Embryonic facial prominence (tissue), 1 donor: ENCODE measurements around the gene NUP43.
A peak's percentile ranks its signal among the peaks of the same experiment; 100 is the strongest.
"Not testable (repeated sequence)": the region's sequence is repeated elsewhere in the genome, so short reads cannot be mapped to it uniquely, and the experiment has no call there.

Experiments
- DNase-seq: peaks from one replicate; pipeline ENCODE4 v3.0.0-alpha.2; 2016; ENCODE audit errors: extremely low spot score

The NUP43 gene

DNA sequence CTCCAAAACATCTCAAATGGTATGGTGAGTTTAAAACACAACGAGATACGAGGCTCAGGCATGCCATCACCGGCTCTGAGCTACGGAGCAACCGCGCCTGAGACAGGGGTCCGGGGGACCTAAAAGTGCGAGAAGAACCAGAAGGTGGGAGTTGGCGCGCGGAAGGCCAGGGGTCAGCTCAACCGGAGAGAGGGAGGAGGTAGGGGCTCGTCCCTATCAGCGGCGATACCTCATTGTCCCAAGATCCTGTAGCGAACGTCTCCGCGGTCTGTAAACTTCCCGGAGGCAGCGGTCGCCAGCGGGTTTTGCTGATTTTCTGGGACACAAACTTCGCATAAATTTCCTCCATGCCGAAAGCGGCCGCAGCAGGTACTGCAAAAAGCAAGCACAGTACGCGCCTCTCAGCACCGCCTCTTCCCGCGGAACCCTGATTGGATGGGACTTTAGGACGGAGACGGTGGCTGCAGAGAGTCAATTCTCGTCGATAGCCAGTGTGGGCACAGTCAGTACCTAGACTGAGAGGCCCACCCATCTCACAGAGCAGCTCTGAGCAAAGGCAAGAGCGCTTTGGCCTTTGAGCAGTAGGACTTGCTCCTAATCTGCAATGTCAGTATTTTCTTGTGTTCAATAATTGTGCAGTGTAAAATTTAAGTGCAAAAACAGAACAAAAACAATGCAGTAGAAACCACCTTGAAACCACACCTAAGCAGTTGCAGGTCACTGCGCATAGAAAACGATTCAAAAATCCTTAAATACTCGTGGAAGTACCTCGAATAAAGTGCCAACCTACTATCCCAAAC lies at the start of gene NUP43:
Gene NUP43 (minus strand): TSS at position 383 of the 800 bp plus-strand sequence. CDS start 34 bp downstream, at position 349.
- DNase-seq: peak; percentile 89

DNA sequence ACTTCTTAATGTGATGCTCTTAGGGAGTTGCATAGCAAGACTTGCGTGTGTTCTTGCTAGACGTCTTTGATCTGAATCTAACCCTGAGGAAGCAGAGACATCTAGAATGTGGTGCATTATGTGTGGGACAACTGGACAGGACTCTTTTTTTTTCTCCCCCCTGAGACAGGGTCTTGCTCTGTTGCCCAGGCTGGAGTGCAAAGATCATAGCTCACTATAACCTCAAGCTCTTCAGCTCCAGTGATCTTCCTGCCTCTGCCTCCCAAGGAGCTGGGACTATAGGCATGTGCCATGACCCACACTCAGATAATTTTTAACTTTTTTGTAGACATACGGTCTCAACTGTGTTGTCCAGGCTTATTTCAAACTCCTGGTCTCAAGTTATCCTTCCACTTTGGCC lies 37.2 kb upstream of the NUP43 start:
- DNase-seq: no peak

DNA sequence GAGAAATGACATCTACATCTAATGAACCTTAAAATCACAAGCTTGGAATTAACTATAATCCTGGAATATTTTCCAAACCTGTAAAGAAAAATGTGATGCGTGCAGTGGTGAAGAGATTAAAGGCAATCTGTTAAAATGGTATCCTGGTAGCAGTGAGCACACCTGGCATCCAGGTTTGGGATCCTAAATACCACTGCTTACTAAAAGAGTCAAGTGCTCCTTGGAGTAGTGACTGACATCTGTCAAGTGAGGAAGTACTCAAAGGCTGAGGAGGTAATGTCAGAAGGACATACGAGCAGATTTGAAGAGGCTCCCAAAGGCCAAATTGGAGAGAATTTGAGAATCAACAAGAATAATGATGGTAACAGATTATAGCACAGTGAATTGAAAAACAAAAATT lies 36.0 kb upstream of the NUP43 start:
- DNase-seq: no peak

DNA sequence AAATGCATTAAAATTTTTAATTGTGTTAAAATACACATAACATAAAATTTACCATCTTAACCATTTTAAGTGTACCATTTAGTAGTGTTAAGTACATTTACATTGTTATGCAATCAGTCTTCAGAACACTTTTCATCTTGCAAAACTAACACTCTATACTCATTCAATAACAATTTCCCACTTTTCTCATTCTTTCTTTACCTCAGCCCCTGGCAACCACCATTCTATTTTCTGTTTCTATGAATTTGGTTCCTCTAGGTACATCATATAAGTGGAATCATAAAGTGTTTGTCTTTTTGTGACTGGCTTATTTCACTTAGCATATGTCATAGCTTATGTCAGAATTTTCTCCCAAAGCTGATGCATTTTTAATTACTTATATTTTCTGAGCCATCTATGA lies 35.4 kb upstream of the NUP43 start:
- no peak for DNase-seq

DNA sequence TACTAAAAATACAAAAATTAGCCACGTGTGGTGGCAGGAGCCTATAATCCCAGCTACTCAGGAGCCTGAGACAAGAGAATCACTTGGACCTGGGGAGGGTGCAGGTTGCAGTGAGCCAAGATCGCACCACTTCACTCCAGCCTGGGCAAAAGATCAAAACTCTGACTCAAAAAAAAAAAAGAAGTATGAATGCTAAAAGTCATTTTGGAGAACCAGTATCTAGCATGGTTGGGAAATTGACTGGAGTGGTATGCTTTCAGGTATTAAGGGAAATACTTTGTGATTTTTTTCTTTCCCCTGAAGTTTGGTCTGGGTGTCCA lies 33.3 kb upstream of the NUP43 start:
- DNase-seq: no peak

DNA sequence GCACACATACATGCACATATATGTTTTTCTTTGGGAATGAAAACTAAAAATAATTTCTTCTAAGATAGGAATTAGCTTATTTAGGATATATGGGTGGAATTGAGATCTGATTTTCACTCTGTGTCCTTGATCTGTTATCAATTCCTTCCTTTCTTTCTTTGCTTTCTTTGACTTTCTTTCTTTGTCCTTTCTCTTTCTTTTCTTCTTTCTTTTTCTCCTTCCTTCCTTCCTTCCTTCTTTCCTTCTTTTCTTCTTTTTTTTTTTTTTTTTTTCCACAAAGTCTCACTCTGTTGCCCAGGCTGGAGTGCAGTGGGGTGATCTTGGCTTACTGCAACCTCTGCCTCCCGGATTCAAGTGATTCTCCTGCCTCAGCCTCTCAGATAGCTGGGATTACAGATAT lies 31.3 kb upstream of the NUP43 start:
- DNase-seq: no peak

- DNase-seq: no peak
Observed at GRCh38 chr6:149771925-149772324, 25.6 kb upstream of the NUP43 start.

DNA sequence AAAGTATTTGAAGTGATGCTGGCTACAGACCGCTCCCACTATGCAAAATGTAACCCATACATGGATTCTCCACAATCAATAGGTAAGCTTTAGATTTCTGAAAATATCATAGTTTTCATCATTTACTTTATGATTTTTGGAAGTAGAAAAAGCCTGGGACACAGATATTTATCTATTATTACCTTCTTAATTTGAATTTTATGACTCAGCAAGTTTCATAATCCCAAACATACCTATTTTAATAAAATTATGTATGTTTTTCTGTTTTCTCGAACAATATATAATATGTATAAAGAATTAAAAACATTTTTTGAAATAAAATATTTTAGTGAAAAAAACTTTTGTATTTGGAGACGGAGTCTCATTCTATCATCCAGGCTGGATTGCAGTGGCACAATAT lies 24.9 kb upstream of the NUP43 start:
- no peak for DNase-seq

- DNase-seq: no peak
Observed at GRCh38 chr6:149769676-149770075, 23.3 kb upstream of the NUP43 start.

- DNase-seq: no peak
Observed at GRCh38 chr6:149766156-149766769, 19.9 kb upstream of the NUP43 start.

- DNase-seq: no peak
Observed at GRCh38 chr6:149763866-149764265, 17.5 kb upstream of the NUP43 start.

DNA sequence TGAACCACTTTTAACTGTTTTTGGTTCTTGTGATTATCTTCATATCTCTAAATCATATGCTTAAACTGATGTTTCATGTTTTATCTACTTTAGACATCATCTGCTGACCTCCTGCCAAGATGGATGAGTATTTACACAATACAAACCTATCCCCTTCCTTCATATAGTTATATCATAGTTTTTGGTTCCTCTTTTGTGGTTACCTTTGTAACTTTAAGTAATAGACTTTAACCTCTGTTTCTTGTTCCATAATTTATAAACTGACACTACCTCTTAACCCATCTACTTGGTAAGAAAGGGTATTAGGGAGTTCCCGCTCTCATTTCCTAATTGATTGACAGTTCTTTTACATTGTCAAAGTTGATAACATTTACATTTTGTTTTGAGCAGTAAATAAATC lies 15.1 kb upstream of the NUP43 start:
- no peak for DNase-seq

DNA sequence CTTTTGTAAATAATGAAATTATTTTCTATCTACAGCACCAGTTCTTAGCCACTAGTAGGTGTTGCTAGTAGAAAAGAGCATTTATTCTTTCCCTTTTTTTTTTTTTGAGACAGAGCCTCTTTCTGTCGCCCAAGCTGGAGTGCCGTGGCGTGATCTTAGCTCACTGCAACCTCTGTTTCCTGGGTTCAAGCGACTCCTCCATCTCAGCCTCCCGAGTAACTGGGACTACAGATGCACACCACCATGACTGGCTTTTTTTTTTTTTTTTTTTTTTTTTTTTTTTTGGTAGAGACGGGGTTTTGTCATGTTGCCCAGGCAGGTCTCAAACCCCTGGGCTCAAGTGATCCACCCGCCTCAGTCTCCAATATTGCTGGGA lies 9.9 kb upstream of the NUP43 start:
- no peak for DNase-seq

DNA sequence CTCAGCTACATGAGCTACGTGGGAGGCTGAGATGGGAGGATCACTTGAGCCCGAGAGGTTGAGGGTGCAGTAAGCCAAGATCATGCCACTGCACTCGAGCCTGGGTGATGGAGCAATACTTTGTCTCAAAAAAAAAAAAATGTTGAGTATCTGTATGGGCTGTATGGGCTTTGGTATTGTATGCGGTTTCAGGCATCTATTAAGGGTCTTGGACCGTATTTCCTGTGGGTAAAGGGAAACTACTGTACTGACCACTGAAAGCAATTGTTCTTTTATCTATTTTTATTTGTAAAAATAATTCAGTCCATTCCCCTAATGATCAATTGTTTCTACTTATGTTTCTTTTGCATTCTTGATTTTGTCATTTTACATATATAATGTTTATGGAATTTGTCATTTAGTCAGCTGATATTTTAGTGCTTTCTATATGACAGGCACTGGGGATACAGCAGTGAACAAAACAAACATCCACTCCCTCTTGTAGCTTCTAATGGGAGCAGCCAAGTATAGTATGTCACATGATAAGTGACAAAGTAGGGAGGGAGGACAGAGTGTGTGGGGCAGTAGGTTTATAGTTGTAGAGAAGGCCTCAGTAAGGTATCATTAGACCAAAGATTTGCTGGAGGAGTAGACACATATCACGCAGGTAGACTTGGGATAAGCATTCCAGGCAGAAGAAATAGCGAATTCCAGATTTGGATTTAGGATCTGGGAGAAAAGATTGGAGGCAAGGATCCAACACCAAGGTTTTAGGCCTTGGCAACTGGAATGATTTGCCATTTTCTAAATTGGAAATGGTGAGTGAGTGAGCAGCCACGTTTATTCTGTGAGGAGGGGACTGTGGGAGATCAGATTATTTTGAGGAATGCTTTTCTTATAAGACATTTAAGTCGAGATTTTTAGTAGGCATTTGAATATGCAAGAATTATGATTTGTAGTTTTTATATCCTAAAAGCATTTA lies 9.3 kb upstream of the NUP43 start:
- no peak for DNase-seq

DNA sequence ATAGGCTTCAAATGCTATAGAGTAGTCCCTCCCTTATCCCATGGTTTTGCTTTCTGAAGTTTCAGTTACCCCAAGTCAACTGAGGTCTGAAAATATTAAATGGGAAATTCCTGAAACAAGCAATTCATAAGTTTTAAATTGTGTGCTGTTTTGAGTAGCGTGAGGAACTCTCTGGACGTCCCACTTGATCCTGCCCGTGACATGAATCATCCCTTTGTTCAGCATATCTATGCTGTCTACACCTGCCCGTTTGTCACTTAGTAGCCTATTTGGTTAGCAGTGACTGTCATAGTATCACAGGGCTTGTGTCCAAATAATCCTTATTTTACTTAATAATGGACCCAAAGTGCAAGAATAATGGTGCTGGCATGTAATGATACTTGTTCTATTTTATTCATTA lies 8.2 kb upstream of the NUP43 start:
- DNase-seq: no peak

DNA sequence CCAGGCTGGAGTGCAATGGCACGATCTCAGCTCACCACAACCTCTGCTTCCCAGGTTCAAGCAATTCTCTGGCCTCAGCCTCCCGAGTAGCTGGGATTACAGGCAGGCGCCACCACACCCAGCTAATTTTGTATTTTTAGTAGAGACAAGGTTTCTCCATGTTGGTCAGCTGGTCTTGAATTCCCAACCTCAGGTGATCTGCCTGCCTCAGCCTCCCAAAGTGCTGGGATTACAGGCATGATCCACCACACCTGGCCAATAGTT lies 7.0 kb upstream of the NUP43 start:
- not testable (repeated sequence) for DNase-seq

- DNase-seq: no peak
Observed at GRCh38 chr6:149752600-149753373, 6.5 kb upstream of the NUP43 start.

DNA sequence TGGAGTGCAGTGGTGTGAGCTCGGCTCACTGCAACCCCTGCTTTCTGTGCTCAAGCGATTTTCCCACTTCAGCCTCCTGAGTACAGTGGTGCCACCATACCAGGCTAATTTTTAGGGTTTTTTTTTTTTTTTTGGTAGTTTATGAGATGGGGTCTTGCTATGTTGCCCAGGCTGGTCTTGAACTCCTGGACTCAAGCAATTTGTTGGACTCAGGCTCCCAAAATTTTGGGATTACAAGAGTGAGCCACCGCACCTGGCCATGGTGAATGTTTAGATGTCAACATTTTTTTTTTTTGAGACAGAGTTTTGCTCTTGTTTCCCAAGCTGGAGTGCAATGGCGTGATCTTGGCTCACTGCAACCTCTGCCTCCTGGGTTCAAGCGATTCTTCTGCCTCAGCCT lies 5.6 kb upstream of the NUP43 start:
- DNase-seq: not testable (repeated sequence)

DNA sequence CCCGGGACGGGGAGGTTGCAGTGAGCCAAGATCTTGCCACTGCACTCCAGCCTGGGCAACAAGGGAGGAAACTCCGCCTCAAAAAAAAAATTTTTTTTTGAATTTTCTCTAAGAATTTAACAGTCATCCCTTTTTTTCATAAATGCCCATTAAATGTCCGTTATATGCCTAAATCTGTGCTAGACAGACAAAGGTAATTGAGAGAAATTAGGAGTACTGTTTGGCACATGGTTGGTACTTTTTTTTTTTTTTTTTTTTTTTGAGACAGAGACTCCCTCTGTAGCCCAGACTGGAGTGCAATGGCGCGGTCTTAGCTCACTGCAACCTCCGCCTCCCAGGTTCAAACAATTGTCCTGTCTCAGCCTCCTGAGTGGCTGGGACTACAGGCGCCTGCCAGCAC lies 4.9 kb upstream of the NUP43 start:
- no peak for DNase-seq

- peak; percentile 19 for DNase-seq
Observed at GRCh38 chr6:149750136-149750609, 3.8 kb upstream of the NUP43 start.

DNA sequence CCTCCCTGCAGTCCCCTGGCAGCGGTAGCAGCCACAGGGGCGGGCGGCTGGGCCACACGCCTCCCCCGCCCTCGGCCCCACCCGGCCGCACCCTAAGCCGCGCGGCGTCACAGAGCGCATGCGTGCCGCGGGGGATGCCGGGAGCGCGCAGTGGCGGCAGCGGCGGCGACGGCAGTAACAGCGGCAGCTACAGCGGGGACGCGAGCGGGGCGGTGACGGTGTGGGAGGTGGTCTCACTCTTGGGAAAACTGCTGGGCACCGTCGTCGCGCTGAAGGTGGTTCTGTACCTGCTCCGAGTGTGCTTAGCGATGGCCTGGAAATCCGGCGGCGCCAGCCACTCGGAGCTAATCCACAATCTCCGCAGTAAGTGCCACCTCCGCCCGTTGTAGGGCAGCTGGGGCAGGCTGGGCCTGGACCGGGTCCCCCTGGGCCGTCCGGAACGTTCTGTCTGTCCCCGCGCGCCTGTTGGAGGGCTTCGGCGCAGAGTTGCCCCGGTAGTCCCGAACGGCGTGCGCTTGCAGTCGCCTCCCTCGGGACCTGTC lies 3.3 kb upstream of the NUP43 start, which contains the start of gene PCMT1:
Gene PCMT1 (plus strand): TSS at position 148 of the 542 bp plus-strand sequence. CDS start 161 bp downstream, at position 309.
- DNase-seq: peak; percentile 62
